ENCODE results near the gene KRT82.
"Not testable (repeated sequence)": the region's sequence is repeated elsewhere in the genome, so short reads cannot be mapped to it uniquely, and the experiment has no call there.

KRT82 gene

DNA sequence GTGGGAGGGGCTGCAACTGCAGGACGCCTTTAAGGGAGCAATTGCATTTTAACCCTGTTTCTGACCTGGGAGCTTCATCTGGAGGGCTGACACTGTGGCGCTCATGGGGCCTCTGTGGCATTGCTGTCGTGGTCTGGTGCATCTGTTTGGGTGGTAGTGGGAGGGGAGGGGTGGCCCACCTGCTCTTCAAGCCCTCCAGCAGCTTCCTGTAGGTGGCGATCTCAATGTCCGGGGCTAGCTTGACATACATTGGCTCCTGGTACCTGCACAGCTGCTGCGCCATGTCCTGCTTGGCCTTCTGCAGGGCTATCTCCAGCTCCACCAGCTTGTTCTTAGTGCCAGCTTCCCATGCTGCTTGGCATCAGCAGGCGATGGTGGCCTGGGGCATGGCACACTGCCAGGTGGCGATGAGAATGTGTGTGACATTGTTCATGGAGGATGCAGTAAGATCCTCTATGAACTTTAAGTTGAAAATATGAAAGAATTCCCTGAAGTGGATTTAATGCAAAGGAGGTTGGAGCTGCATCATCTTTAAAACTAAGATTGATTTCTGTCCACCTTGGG lies 7.7 kb upstream of the KRT82 start:
- H3K4me3 ChIP-seq (ENCODE audit: low read depth, low read length) = no peak overlapping the region

DNA sequence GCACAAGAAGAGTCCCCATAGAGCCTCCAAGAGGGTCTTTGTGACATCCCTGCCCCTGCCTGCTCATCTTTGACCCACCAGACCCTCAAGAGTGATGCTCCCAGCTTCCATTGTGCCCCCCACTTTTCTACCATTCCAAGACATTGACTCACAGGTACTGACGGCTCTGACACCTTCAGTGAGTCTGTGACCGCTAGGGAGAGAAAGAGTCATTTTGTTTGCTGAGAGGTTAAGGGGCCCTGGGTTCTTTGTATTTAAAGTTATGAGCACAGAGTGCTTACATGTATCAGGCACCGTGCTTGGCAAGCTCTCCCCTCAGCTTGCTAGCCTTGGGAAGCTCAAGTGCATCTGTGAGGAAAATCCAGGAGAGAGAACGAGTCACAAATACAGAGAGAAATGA lies 7.1 kb upstream of the KRT82 start:
- H3K4me3 ChIP-seq (ENCODE audit: low read depth, low read length) = no peak overlapping the region

DNA sequence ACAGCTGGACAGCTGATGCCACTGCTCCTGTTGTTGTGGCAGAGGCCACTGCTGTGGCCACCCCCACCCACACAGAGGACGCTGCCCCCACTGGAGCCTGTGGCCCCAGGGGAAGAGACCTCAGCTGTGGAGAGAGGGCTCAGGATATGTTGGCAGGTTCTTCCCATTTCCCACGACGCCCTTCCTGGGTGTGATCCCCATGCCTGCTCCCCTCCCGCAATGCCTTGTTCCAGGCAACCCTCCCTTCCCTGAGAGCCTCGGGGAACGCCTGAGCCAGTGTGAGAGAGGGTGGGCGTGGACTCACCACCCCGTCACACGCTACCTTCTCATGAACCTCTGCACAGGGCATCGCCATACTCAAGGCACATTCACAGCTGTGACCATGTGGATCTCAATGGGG lies 5.7 kb upstream of the KRT82 start:
- no peak overlapping the region for H3K4me3 ChIP-seq (ENCODE audit: low read depth, low read length)

DNA sequence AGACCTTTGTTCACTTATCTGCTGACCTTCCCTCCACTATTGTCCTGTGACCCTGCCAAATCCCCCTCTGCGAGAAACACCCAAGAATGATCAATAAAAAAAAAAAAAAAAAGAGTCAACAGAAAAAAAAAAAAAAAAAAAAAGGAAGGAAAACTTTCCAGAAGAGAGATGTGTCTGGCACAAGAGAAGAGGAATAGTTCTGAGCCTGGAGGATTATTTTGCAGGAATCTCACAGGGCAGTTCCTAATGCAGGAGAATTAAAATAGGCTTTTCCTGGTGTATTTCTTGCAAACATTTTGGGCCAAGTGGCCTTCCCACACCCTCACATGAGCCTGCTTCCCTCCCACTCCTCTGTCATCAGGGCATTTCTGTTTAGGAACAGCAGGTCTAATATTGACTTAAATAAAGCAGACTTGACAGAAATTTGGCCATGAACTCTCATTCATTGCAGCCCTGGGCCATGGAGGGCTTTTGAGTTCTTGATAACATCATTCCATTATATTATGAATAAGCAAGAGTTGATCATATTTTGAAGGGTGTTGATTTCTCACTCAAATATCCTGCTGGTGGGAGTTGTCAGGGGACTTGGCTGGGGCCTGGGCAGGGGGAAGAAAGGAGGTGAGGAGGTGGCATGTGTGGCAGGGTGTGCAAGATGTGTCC lies 4.6 kb upstream of the KRT82 start:
- not testable (repeated sequence) for H3K4me3 ChIP-seq (ENCODE audit: low read depth, low read length)

DNA sequence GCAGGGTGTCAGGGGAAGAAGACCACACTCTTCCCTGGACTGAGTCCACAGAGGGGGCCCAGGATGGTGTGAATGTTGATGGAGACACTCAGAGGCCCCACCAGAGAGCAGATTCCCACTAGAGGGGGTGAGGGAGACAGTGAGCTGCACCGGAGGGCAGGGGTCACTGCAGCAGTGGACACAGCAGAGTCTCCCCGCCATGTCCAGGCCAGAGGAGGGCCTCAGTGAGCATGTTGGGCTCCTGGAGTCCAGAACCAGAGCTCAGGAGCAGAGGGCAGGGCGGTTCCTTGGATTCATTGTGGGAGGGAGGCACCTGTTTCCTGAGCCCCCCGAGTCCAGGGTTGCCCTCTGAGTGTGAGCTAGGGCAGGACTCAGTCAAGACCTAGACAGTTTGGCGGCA lies 1.8 kb upstream of the KRT82 start:
- no peak overlapping the region for H3K4me3 ChIP-seq (ENCODE audit: low read depth, low read length)

DNA sequence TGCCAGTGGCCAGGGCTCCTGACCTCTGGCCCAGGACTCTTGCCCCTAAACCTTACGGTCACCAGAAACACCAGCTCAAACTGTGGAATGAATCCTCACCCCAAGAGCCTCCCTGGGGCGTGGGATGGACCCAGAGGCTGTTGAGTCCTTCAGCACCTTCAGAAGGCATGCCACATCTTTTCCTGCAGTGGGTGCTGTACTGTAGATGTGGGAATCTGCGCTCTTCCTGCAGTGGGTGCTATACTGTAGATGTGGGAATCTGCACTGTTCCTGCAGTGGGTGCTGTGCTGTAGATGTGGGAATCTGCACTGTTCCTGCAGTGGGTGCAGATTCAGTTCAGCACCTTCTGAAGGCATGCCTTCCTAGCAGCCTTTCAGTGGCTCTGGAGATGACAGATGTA lies 1.2 kb downstream of the KRT82 start:
- H3K4me3 ChIP-seq (ENCODE audit: low read depth, low read length) = no peak overlapping the region

DNA sequence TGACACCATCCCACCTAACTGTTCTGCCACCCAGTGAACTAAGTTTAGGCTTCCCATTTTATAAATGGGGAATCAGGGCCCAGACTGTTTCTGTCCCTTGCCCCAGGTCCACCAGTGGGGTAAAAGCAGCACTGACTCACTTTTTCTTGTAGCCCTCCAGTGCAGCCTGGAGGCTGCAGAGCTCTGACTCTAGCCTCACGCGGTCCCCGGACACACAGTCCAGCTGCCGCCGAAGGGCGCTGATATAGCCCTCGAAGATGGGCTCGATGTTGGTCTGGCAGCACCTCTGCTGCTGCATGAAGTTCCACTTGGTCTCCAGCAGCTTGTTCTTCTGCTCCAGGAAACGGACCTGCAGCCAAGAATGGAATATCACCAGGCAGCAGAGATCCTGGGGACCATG lies 2.6 kb downstream of the KRT82 start:
- no peak overlapping the region for H3K4me3 ChIP-seq (ENCODE audit: low read depth, low read length)

DNA sequence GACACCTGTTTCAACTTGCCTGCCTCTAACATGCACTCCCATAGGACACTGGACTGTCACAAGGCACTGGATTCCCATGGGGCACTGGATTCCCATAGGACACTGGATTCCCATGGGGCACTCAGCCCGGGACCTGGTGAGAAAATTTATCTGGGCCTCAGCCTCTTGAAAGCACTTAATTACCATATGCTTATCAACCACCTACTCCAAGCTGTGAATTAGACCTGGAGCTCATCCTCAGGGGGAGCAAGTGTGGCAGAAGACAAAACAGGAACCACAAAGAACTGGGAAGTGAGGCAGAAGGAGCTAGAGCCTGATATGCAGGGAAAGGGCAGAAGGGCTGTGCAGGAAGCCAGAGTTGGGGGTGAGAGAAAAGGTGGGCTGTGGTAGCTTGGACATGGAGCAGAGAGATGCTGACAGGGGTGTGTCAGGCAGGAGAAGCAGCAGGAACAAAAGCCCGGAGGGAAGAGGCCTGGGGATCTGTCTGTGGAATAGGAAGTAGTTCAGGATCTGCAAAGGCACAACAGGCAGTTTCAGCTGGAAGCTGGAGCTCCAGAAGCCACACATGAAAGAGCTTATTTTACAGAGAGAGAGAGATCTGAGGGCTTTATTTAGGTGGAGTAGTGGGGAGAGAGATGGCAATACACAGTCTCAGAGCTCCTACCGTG lies 3.1 kb downstream of the KRT82 start:
- no peak overlapping the region for H3K4me3 ChIP-seq (ENCODE audit: low read depth, low read length)

DNA sequence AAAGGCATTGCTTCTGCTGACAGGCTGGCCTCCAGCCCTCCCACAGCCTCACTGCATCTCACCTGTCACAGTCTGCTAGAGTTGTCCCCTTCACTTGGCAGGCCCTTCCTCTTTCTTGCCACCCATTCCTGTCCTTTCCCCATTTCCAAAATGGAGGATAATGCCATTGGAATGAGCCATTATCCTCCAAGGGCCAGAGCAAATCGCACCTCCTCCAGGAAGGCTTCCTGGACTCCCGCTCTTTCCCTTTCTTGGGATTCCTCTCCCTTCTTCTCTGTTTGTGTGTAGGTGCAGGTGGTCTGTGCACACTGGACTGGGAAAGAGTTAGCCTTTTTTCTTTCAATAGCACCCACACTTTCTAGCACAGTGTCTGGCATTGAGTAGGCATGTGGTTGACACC lies 3.8 kb downstream of the KRT82 start:
- H3K4me3 ChIP-seq (ENCODE audit: low read depth, low read length) = no peak overlapping the region

DNA sequence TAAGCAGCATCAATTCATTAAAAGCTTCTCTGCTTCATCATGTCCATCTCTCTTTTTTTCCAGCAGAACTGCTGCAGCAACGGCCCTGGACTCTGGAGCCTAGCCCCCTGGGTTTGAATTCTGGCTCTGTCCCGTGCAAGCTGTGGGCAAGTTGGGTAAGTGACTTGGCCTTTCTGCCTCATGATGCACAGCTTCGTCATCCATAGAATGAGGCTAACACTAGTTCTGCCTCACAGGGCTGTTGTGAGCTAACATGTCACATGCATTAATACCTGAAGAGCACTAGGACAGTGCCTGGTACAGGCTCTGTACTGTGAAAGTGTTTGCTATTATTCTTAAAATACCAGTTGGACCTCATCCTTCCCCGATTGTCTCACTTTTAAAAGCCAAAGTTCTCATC lies 4.2 kb downstream of the KRT82 start:
- no peak overlapping the region for H3K4me3 ChIP-seq (ENCODE audit: low read depth, low read length)

DNA sequence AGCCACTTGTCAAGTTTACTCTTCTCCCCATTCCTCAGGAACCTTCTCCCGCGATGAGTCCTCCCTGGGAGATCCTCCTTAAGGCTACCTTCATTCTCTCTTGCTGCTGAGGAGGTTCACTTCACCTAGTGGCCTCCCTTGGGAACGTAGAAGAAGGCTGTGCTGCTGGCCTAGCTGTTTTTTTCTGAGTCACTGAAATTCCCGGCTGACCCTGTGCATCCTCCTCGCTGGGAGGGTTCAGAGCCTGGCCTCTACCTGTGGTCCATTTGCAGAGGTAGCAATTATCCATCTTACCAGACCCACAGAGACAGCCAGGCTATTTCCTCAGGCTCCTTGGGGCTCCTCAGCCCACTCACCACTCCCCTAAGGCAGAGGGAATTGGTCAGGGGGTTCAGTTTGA lies 4.6 kb downstream of the KRT82 start:
- H3K4me3 ChIP-seq (ENCODE audit: low read depth, low read length) = no peak overlapping the region

DNA sequence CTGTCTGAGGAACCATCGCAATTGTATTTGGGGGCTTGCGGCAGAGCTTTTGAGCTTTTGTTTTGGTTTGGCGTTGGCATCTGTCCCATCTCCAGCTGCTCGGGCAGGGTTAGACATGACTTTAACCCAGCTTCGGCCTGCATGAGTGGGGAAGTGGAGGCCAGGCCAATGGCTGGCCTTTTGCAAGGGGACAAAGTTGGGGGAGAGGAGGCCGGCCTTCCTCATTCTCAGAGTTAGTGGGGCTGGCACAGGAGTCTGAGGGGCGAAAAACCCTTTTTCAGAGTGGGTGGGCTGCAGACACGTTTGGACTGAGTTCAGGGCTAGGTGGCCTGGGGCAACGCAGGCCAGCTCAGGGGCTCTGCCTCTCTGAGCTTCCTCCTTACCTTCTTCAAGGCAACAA lies 5.2 kb downstream of the KRT82 start:
- no peak overlapping the region for H3K4me3 ChIP-seq (ENCODE audit: low read depth, low read length)

DNA sequence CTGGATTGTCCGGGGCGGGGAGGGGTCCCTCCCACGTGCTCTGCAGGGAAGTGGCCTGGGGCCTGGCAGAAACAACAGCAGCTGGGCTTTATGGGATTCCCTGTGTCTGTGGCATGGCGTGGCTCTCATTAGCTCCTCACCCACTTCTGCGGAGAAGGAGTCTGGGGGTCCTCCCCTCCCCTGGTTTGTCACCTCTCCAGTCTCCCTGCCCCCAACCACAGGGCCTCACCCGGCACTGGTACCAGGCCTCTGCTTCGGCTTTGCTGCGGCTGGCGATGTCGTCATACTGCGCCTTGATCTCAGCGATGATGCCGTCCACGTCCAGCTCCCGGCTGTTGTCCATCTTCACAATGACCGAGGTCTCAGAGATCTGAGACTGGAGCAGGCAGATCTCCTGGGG lies 6.4 kb downstream of the KRT82 start:
- H3K4me3 ChIP-seq (ENCODE audit: low read depth, low read length) = no peak overlapping the region

DNA sequence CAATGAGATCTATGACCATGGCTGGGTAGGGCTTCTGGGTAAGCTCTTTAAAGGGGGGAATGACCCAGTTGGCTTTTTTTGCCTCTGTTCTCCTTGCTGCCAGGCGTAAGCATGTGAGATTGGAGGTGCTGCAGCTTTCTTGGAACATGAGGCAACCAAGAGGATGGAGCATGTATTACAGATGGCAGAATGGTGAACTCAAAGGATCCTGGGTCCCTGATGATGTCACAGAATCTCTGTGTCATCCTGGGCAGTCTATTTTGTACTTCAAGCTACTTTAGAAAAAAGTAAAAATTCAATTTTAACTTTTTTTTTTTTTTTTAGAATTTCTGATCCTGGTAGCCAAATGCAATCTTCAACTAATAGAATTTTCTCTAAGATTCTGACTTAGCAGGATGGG lies 8.0 kb downstream of the KRT82 start:
- no peak overlapping the region for H3K4me3 ChIP-seq (ENCODE audit: low read depth, low read length)

DNA sequence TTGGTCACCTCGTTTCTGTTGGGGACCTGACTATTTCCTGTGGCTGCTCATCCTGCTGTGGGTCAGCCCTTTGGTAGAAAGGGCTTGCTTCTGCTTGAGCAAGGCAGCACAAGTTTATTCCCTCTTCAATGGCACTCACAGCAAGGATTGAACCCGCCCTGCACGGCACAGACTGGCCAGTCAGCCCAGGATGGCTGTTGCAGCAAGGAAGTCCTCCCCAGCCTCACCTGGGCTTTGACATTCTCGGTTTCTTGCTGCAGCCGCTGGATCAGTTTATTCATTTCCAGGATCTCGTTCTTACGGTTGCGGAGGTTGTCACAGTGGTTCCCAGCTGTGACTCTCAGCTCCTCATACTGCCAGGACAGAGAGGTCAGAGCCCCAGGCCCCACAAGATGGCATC lies 9.5 kb downstream of the KRT82 start:
- no peak overlapping the region for H3K4me3 ChIP-seq (ENCODE audit: low read depth, low read length)

DNA sequence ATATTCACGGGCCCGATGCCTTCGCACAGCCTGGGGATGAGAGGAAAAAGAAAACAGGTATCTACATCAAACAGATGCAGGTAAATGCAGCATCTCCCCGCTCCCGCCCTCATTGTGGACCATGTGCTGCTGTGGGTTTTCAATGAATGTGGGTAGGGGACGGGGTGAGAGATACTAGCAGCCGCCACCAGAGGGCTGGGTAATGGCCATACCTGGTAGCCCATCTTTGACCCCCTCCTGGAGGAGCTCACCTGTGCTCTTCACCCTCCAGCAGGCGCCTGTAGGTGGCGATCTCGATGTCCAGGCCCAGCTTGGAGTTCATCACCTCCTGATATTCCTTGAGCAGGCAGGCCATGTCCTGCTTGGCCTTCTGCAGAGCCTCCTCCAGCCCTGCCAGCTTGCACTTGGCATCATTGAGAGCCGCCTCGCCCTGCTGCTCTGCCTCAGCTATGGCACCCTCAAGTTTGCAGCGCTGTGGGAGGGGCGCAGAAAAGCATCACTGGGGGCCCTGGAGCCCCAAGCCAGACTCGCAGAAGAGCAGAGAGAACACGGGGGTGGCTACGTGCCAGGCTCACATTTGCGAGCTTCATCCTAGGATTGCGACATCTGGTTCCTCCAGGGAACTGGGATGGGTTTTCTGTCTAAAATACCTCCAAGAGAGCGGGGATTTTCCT lies 10.2 kb downstream of the KRT82 start:
- no peak overlapping the region for H3K4me3 ChIP-seq (ENCODE audit: low read depth, low read length)

DNA sequence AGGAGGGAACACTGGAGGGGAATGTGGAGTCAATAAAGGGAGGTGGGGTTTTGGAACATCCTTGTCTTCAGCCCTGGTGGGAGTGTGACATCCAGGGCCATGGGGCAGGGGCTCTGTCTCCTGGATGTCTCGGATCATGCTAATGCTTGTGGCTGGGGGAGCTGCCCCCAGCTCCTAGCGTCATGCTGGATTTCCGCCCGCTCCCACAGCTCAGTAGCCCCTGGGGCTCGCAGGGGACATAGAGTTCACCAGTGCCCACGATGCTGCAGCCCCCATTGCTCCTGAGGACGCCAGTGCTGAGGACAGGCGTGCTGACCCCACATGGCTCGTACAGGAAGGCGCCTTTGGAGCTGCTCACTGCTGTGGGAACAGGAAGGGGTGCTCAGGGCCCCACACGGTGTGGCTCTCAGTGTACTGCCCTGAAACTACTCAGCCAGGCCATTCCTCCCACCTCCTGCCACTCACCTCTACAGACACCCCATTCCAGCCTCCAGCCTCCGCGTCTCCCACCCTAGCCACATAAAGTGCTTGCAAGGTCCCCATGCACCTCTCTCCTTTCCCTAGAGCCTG lies 11.2 kb downstream of the KRT82 start:
- no peak overlapping the region for H3K4me3 ChIP-seq (ENCODE audit: low read depth, low read length)

DNA sequence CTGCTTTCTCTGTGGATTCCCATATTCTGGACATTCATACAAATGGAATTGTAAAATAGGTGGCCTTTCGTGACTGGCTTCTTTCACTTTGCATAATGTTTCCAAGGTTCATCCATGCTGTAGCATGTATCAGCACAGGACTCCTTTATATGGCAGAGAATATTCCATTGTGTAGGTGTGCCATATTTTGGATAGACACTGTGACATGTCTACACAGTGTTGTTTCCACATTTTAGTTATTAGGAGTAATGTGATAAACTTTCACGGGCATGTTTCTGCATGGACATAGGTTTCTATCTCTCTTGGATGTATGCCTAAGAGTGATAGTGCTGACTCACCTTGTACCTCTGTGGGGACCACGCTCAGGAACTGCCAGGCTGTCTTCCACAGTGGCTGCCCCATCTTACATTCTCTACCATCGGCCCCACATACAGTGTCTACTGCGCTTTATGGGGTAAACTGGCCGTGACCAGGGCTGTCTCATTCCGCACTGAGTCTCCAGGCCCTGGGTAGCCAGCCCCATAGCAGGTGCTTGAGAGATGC lies 13.6 kb downstream of the KRT82 start:
- H3K4me3 ChIP-seq (ENCODE audit: low read depth, low read length) = no peak overlapping the region

DNA sequence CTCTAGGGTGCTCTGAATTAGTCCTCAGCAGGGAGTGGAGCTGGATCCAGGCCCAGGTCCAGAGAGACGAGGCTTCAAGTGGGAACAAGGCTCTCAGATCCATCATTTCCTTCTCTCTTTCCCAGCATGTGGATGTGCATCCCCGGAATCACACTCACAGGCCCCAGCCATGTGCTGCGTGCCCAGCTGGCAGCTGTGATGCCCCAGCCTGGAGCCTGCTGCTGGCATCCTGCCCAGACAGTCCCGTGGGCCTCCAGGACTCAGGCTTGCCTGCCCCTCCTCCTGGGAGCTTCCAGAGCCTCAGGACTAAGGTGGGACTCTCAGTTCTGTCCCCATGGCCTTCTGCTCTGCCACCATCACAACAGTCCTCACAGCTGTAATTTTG lies 14.5 kb downstream of the KRT82 start:
- H3K4me3 ChIP-seq (ENCODE audit: low read depth, low read length) = no peak overlapping the region

DNA sequence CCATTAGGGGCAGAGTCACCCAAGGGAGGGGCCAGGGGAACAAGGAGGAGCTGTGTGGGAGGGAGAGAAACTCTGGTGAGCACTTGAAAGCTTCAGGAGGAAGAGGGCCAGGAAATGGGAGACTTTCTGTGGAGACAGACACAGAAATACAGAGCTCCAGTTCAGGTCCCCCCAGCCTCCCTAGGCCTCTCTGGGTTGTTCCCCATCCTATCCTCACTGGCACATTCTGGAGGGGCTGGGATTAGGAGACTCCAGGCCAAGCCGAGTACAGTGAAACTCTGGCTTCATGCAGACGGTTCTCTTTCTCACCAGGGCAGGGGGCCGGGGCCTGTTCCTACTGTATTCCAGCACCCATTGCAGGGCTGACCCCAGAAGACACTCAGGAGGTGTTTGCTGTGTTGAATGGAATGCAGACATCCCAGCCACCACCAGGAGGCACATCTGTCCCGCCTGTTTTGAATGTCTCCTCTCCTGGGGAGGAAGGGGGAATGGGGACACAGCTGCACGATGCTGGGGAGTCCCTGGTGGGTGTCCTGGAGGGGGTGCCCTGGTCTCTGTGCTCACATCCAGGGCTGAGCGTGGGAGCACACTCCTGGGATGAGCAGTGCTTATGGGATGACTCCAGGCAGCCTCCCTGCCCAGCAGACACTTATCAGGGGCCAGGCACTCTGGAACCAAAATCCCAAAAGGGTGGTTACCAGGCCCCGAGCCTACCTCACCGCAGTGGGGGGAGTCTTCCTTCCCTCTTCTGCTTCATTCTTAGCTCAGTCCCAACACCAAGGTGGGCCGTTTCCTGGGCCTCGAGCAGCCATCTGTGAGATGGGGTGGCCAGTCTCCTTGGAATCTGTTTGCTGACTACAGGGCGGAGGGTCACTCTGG lies 15.2 kb downstream of the KRT82 start:
- no peak overlapping the region for H3K4me3 ChIP-seq (ENCODE audit: low read depth, low read length)

Data from iPS-11a (cell line).